Neural progenitor cell (in vitro differentiated cells): Measurements from ENCODE around the gene XPA. TPM values are rescaled to one million over a fixed set of nuclear protein-coding genes. Genes with fewer than 3 reads are reported as not detected.

ENCODE experiments used
- DNase-seq: peaks from one replicate; pipeline ENCODE4 v3.0.0-alpha.2; 2016; ENCODE audit warnings: low spot score
- H2AFZ ChIP-seq: fragments of 200-600 bp; sonication (generic); replicated peaks from 2 replicates; pipeline ENCODE4 v1.6.1; 2016; ENCODE audit warnings: antibody characterized with exemption
- H3F3A ChIP-seq: fragments of 200-600 bp; sonication (generic); 2 replicates; pipeline ENCODE4 v1.6.1; 2016; ENCODE audit warnings: antibody characterized with exemption, low read depth
- H3K27ac ChIP-seq: fragments of 200-600 bp; sonication (generic); 2 replicates; pipeline ENCODE4 v1.5.1; 2016; ENCODE audit warnings: mild to moderate bottlenecking
- H3K27me3 ChIP-seq: fragments of 200-600 bp; sonication (generic); 2 replicates; pipeline ENCODE4 v1.6.1; 2016; ENCODE audit warnings: mild to moderate bottlenecking, moderate library complexity
- H3K36me3 ChIP-seq: fragments of 200-600 bp; sonication (generic); 2 replicates; pipeline ENCODE4 v1.5.1; 2016
- H3K4me1 ChIP-seq: fragments of 200-600 bp; sonication (generic); 2 replicates; pipeline ENCODE4 v1.6.1; 2016; ENCODE audit warnings: mixed run types
- H3K4me2 ChIP-seq: fragments of 200-600 bp; sonication (generic); 2 replicates; pipeline ENCODE4 v1.6.1; 2016
- H3K4me3 ChIP-seq: fragments of 200-600 bp; sonication (generic); 2 replicates; pipeline ENCODE4 v1.5.1; 2016
- H3K79me2 ChIP-seq: fragments of 200-600 bp; sonication (generic); 2 replicates; pipeline ENCODE4 v1.6.1; 2016; ENCODE audit warnings: low read depth
- H3K9ac ChIP-seq: fragments of 200-600 bp; sonication (generic); 2 replicates; pipeline ENCODE4 v1.6.1; 2016
- H3K9me3 ChIP-seq: fragments of 200-600 bp; sonication (generic); 2 replicates; pipeline ENCODE4 v1.5.1; 2016; ENCODE audit warnings: low read depth
- H4K20me1 ChIP-seq: fragments of 200-600 bp; sonication (generic); 2 replicates; pipeline ENCODE4 v1.6.1; 2016; ENCODE audit warnings: low read depth
- H3K27ac Mint-ChIP-seq: 3 replicates; pipeline ENCODE4 v1.8.0; 2021; ENCODE audit warnings: mixed read lengths
- H3K27me3 Mint-ChIP-seq: 2 replicates; pipeline ENCODE4 v1.8.0; 2022; ENCODE audit warnings: low read depth, mild to moderate bottlenecking, inconsistent platforms, moderate library complexity, mixed read lengths; ENCODE audit not compliant: insufficient read depth
- H3K36me3 Mint-ChIP-seq: 3 replicates; pipeline ENCODE4 v1.8.0; 2021; ENCODE audit warnings: mixed read lengths
- H3K4me1 Mint-ChIP-seq: 3 replicates; pipeline ENCODE4 v1.8.0; 2021; ENCODE audit warnings: mixed read lengths
- H3K4me3 Mint-ChIP-seq: 3 replicates; pipeline ENCODE4 v1.8.0; 2021; ENCODE audit warnings: mild to moderate bottlenecking, moderate library complexity, mixed read lengths
- H3K9me3 Mint-ChIP-seq: 3 replicates; pipeline ENCODE4 v1.8.0; 2020; ENCODE audit warnings: mixed read lengths
- CTCF ChIP-seq: fragments of 200-600 bp; sonication (generic); IDR thresholded peaks from 2 replicates; pipeline ENCODE4 v1.5.1; 2017; ENCODE audit warnings: antibody characterized with exemption, mild to moderate bottlenecking
- EZH2 ChIP-seq: fragments of 200-600 bp; sonication (generic); IDR thresholded peaks from 2 replicates; pipeline ENCODE4 v1.6.1; 2017; ENCODE audit warnings: antibody characterized with exemption, mild to moderate bottlenecking, moderate library complexity
- EZH2phosphoT487 ChIP-seq: fragments of 200-600 bp; sonication (generic); IDR thresholded peaks from 2 replicates; pipeline ENCODE4 v1.6.1; 2017; ENCODE audit warnings: antibody characterized with exemption
- total RNA-seq: library from RNA; depleted of rRNA; stranded (reverse); fragments of >200 nt; gene quantifications from 2 replicates; pipeline ENCODE4 v1.2.3, GENCODE V29; 2015; ENCODE audit warnings: low replicate concordance

XPA gene
- total RNA-seq, 1 donor from 2014 or later = 9.2 TPM

DNA sequence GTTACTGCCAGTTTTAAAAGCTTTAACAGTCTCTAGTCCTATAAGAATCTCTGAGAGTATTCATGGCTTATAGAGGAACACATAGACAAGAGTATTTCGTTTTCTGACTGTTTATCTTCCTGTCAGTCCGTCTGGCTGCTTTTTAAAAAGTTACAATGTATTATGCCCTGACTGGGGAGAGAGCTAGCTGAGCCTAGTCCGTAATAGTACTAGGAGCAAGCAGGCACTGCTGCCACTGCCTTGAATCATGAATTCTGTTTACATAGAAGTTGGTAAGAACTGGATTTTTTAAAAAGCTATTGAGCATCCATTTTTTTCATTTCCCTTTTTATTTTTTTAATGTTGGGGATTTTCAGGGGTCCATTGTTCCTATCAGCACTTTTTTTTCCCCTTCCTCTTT, 26.6 kb downstream of the XPA start:
- no peaks in the 10 kb centered on the region for H3K27me3 Mint-ChIP-seq
- no peak overlapping the region for H2AFZ ChIP-seq
- no peak overlapping the region for H3K27ac ChIP-seq
- peaks cover 19% of the 10 kb centered on the region for H3K36me3 Mint-ChIP-seq
- no peak for DNase-seq
- no peak overlapping the region for H3K4me3 ChIP-seq
- H3K4me3 Mint-ChIP-seq = no peak overlapping the region
- no peaks in the 10 kb centered on the region for H3F3A ChIP-seq
- no peaks in the 10 kb centered on the region for H3K4me1 Mint-ChIP-seq
- no peaks in the 10 kb centered on the region for H3K4me1 ChIP-seq
- H3K27me3 ChIP-seq = no peaks in the 10 kb centered on the region
- H4K20me1 ChIP-seq = peaks cover 2% of the 10 kb centered on the region
- no peak overlapping the region for H3K4me2 ChIP-seq
- no peak overlapping the region for H3K27ac Mint-ChIP-seq
- peaks cover 20% of the 10 kb centered on the region for H3K36me3 ChIP-seq
- no peaks in the 10 kb centered on the region for H3K9me3 Mint-ChIP-seq
- no peaks in the 10 kb centered on the region for H3K79me2 ChIP-seq
- no peak overlapping the region for H3K9ac ChIP-seq
- no peaks in the 10 kb centered on the region for H3K9me3 ChIP-seq
- TF ChIP-seq EZH2 (no peak), CTCF (no peak), EZH2phosphoT487 (no peak)

DNA sequence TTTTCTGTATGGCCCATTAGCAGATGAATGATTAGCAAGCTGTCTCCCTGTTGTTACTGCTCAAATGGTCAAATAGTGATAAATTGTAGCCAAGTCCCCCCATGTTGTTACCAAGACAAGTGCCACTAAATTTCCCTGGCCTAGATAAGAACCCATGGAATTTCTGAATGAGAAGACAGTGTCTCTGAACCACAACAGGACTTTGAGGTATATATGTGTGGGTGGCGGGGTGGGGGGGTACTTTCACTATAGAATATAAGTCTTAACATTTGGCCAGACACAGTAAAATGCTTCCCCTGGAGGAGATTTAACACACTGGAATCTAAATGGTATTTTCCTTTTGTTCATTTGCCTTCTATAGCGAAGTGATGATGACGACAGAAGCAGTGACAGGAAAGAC, 28.7 kb downstream of the XPA start:
- no peaks in the 10 kb centered on the region for H3K4me1 ChIP-seq
- no peak overlapping the region for H3K9ac ChIP-seq
- H2AFZ ChIP-seq = no peak overlapping the region
- H3K4me2 ChIP-seq = no peak overlapping the region
- Mint-ChIP-seq H3K36me3 (peaks cover 26% of the 10 kb centered on the region), H3K4me1 (no peaks in the 10 kb centered on the region), H3K9me3 (no peaks in the 10 kb centered on the region), H3K4me3 (no peak overlapping the region), H3K27ac (no peak overlapping the region), H3K27me3 (no peaks in the 10 kb centered on the region)
- H3K27ac ChIP-seq = no peak overlapping the region
- no peak for DNase-seq
- no peaks in the 10 kb centered on the region for H3K27me3 ChIP-seq
- no peaks in the 10 kb centered on the region for H3K9me3 ChIP-seq
- H3K79me2 ChIP-seq = no peaks in the 10 kb centered on the region
- peaks cover 16% of the 10 kb centered on the region for H3K36me3 ChIP-seq
- H3K4me3 ChIP-seq = no peak overlapping the region
- no peaks in the 10 kb centered on the region for H4K20me1 ChIP-seq
- H3F3A ChIP-seq = no peaks in the 10 kb centered on the region
- TF ChIP-seq EZH2phosphoT487 (no peak), CTCF (no peak)

- H3K4me2 ChIP-seq = no peak overlapping the region
- no peaks in the 10 kb centered on the region for H3K4me1 Mint-ChIP-seq
- TF ChIP-seq EZH2 = no peak
- no peak for TF ChIP-seq CTCF
- TF ChIP-seq EZH2phosphoT487 = no peak
- H3F3A ChIP-seq = no peaks in the 10 kb centered on the region
- no peak for DNase-seq
- no peak overlapping the region for H2AFZ ChIP-seq
- H3K4me1 ChIP-seq = no peaks in the 10 kb centered on the region
- H3K27ac ChIP-seq = no peak overlapping the region
- no peak overlapping the region for H3K4me3 Mint-ChIP-seq
- peaks cover 14% of the 10 kb centered on the region for H3K36me3 ChIP-seq
- no peaks in the 10 kb centered on the region for H4K20me1 ChIP-seq
- no peaks in the 10 kb centered on the region for H3K9me3 ChIP-seq
- H3K27ac Mint-ChIP-seq = no peak overlapping the region
- H3K36me3 Mint-ChIP-seq = peaks cover 29% of the 10 kb centered on the region
- no peaks in the 10 kb centered on the region for H3K27me3 ChIP-seq
- no peak overlapping the region for H3K4me3 ChIP-seq
- no peaks in the 10 kb centered on the region for H3K79me2 ChIP-seq
- H3K9ac ChIP-seq = no peak overlapping the region
- no peaks in the 10 kb centered on the region for H3K9me3 Mint-ChIP-seq
- no peaks in the 10 kb centered on the region for H3K27me3 Mint-ChIP-seq
These were observed 30.0 kb downstream of the XPA start for GRCh38 chr9:97666907-97667686.
